ENCODE data around the gene ULK1. TPM values are rescaled to one million over a fixed set of nuclear protein-coding genes. Genes with fewer than 3 reads are reported as not detected.

Gene ULK1
- total RNA-seq, 1 experiment from 2014 or later: 15.7 TPM

DNA sequence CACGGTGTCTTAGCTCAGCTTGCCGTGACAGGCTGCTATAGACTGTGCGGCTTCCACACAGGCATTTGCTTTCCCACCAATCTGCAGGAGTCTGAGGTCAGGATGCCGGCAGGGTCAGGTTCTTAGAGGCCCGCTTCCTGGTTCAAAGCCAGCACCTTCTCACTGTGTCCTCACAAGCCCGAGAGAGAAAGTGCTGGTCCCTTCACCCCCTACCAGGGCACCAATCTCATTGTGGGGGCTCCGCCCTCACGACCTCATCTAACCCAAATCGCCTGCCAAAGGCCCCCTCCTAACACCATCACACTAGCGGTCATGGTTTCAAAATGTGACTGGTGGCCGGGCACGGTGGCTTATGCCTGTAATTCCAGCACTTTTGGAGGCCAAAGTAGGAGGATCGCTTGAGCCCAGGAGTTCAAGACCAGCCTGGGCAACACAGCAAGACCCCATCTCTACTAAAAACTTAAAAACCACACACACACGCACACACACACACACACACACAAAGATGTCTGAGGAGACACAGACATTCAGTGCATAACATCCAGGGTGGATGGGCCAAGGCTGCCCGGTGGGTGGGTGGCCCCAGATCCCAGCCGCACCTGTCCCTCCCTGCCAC is 39.5 kb upstream of the ULK1 start:
- TF ChIP-seq EZH2phosphoT487 (IDR thresholded peaks at IDR 0.05; ENCODE audit: borderline replicate concordance, low read length) (no peak), EZH2 (IDR thresholded peaks at IDR 0.05; ENCODE audit: low read length, unreplicated experiment) (no peak)
- TF ChIP-seq, protein P1, sequence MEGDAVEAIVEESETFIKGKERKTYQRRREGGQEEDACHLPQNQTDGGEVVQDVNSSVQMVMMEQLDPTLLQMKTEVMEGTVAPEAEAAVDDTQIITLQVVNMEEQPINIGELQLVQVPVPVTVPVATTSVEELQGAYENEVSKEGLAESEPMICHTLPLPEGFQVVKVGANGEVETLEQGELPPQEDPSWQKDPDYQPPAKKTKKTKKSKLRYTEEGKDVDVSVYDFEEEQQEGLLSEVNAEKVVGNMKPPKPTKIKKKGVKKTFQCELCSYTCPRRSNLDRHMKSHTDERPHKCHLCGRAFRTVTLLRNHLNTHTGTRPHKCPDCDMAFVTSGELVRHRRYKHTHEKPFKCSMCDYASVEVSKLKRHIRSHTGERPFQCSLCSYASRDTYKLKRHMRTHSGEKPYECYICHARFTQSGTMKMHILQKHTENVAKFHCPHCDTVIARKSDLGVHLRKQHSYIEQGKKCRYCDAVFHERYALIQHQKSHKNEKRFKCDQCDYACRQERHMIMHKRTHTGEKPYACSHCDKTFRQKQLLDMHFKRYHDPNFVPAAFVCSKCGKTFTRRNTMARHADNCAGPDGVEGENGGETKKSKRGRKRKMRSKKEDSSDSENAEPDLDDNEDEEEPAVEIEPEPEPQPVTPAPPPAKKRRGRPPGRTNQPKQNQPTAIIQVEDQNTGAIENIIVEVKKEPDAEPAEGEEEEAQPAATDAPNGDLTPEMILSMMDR (conservative IDR thresholded peaks at IDR 0.05; ENCODE audit: low read depth, low read length): no peak
- no peaks in the 10 kb centered on the region for H3F3A ChIP-seq (ENCODE audit: low read length, unreplicated experiment)
- no peaks in the 10 kb centered on the region for H3K79me2 ChIP-seq (ENCODE audit: low read length)
- POLR2A ChIA-PET (ENCODE audit: unreplicated experiment): no interaction called here
- 0 out of 2 replicates have a peak, but pooled peaks have one; percentile 2 for ATAC-seq
- no peak overlapping the region for H3K4me2 ChIP-seq (ENCODE audit: low read length)
- no peak overlapping the region for H3K9ac ChIP-seq (ENCODE audit: low read length)
- no peaks in the 10 kb centered on the region for H3K9me3 ChIP-seq (ENCODE audit: low read length)
- no peak overlapping the region for H3K27ac ChIP-seq (ENCODE audit: low read length)
- BruUV-seq (replicated peaks): no TSS peak
- no peaks in the 10 kb centered on the region for H3K9me2 ChIP-seq (replicated peaks; ENCODE audit: low read length)
- peaks cover 13% of the 10 kb centered on the region for H3K4me1 ChIP-seq (ENCODE audit: insufficient read depth, low read length)
- H3K27me3 ChIP-seq (ENCODE audit: low read length): no peaks in the 10 kb centered on the region
- CTCF ChIA-PET: no interaction called here
- intact Hi-C loops (cut with micrococcal nuclease): no loop called here
- H3K36me3 ChIP-seq (ENCODE audit: low read depth, low read length): no peaks in the 10 kb centered on the region
- H4K20me1 ChIP-seq (ENCODE audit: low read length): no peaks in the 10 kb centered on the region
- no peak for DNase-seq
- H2AFZ ChIP-seq (ENCODE audit: low read length): peak overlapping the region; percentile 72; the same call in 1 of the 2 replicates
- H3K4me3 ChIP-seq (ENCODE audit: low read length): no peak overlapping the region; the same call in 1 of the 2 replicates

DNA sequence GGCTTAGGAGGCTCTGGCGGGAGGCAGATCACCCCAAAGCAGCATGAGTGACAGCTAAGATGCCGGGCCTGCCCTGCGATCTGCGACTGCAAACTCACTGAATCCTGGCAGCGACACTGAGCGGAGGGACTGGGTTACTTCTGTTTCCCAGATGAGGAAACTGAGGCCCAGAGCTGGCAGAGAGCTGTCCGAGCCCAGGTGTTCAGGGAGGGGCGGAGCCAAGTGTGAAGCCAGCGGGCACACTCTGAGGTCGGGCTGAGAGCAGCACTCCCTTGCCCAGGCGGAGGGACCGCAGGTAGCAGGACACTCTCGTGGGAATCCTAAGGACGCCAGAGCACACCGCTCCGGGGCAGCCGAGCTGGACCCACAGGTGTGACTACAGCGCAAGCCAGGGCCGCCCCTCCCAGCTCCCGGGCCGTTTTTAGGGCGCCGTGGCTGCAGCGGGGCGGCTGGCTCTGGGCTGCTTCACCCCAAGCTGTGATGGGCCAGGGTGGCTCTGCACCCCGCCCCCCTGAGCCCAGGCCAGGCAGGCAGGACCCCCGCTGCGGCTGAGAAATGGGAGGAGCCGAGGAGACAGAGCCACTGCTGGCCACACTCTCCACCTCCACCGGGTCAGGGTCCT is 38.8 kb upstream of the ULK1 start:
- peak overlapping the region; percentile 72 for H2AFZ ChIP-seq (ENCODE audit: low read length)
- H3K36me3 ChIP-seq (ENCODE audit: low read depth, low read length): no peaks in the 10 kb centered on the region
- peak overlapping the region; percentile 40; the same call in 1 of the 2 replicates for H3K4me3 ChIP-seq (ENCODE audit: low read length)
- H3K4me2 ChIP-seq (ENCODE audit: low read length): peak overlapping the region; percentile 80
- intact Hi-C loops (cut with micrococcal nuclease): no loop called here
- H3F3A ChIP-seq (ENCODE audit: low read length, unreplicated experiment): no peaks in the 10 kb centered on the region
- ChIA-PET CTCF (no interaction called here), POLR2A (ENCODE audit: unreplicated experiment) (no interaction called here)
- H3K27ac ChIP-seq (ENCODE audit: low read length): no peak overlapping the region
- DNase-seq (peak; percentile 24), ATAC-seq (peak; percentile 42)
- TF ChIP-seq, protein P1 (conservative IDR thresholded peaks at IDR 0.05; ENCODE audit: low read depth, low read length): no peak
- TF ChIP-seq EZH2 (IDR thresholded peaks at IDR 0.05; ENCODE audit: low read length, unreplicated experiment) (no peak), EZH2phosphoT487 (IDR thresholded peaks at IDR 0.05; ENCODE audit: borderline replicate concordance, low read length) (no peak)
- no peaks in the 10 kb centered on the region for H3K79me2 ChIP-seq (ENCODE audit: low read length)
- no TSS peak for BruUV-seq (replicated peaks)
- no peaks in the 10 kb centered on the region for H3K9me3 ChIP-seq (ENCODE audit: low read length)
- no peaks in the 10 kb centered on the region for H4K20me1 ChIP-seq (ENCODE audit: low read length)
- H3K9me2 ChIP-seq (replicated peaks; ENCODE audit: low read length): no peaks in the 10 kb centered on the region
- H3K27me3 ChIP-seq (ENCODE audit: low read length): no peaks in the 10 kb centered on the region
- H3K9ac ChIP-seq (ENCODE audit: low read length): no peak overlapping the region
- H3K4me1 ChIP-seq (ENCODE audit: insufficient read depth, low read length): peaks cover 19% of the 10 kb centered on the region

Data from PC-3 (cell line).